HCT116 (cell line): ENCODE data around the gene LILRB3. TPM values are rescaled to one million over a fixed set of nuclear protein-coding genes. Genes with fewer than 3 reads are reported as not detected.
"Not testable (repeated sequence)": the region's sequence is repeated elsewhere in the genome, so short reads cannot be mapped to it uniquely, and the experiment has no call there.

Experiments used
- ATAC-seq: fragments of 200-7000 bp; cut with Tn5 transposase; 2 replicates; pipeline ENCODE4 v1.9.1; 2020; ENCODE audit warnings: mild to moderate bottlenecking, moderate library complexity
- Bru-seq: library from RNA; stranded (reverse); fragments of 400-500 nt; gene quantifications from one replicate; lab custom pipeline; 2021; lab: Mats Ljungman, UMichigan
- BruChase-seq, 2 experiments: library from RNA; stranded (reverse); fragments of 400-500 nt; gene quantifications; one replicate each; lab custom pipeline; 2021; lab: Mats Ljungman, UMichigan
- BruUV-seq: library from RNA; stranded (reverse); fragments of 400-500 nt; replicated peaks from 2 replicates; lab custom pipeline; 2021; lab: Mats Ljungman, UMichigan
- CTCF ChIA-PET: fragments of 300-600 bp; sonication (Branson Sonifier 250); formaldehyde crosslinking; loops from one replicate; lab custom pipeline; 2021; ENCODE audit warnings: antibody characterized with exemption; lab: Charles Lee
- POLR2A ChIA-PET: fragments of 300-600, 350-600 bp; sonication (Branson Sonifier 250); formaldehyde crosslinking; loops from one replicate; lab custom pipeline; 2021; ENCODE audit warnings: antibody characterized with exemption; lab: Charles Lee
- RAD21 ChIA-PET, 2 experiments: fragments of 300-600 bp; sonication (Branson Sonifier 250); formaldehyde crosslinking; loops; one replicate each; lab custom pipeline; 2023; ENCODE audit warnings: low total read pairs in 2 of 2; ENCODE audit not compliant: uncharacterized antibody in 2 of 2, unreplicated experiment in 2 of 2, low non-redundant PET in 1 of 2; lab: Charles Lee
- DNase-seq: peaks from one replicate; pipeline ENCODE4 v3.0.0-alpha.2; 2010; ENCODE audit warnings: low read depth, low spot score
- H2AFZ ChIP-seq: fragments of 200-600 bp; shearing (Covaris generic), sonication (generic); 2 replicates; pipeline ENCODE4 v1.6.1; 2017; ENCODE audit warnings: low read depth, mixed run types, mixed read lengths, antibody characterized with exemption, low read length; ENCODE audit not compliant: poor library complexity, severe bottlenecking
- H3K27ac ChIP-seq: 2 replicates; pipeline ENCODE4 v1.5.1; 2012; ENCODE audit warnings: low read depth, low read length
- H3K27me3 ChIP-seq: fragments of 200-600 bp; sonication (generic); 2 replicates; pipeline ENCODE4 v1.6.1; 2016; ENCODE audit warnings: mixed run types, low read length, mixed read lengths; ENCODE audit not compliant: insufficient read depth
- H3K36me3 ChIP-seq, 2 experiments: fragments of 200-500 bp in 1 of 2; fragments of 200-600 bp in 1 of 2; sonication (Bioruptor generic) in 1 of 2; sonication (generic) in 1 of 2; 2 replicates each; pipeline versions ENCODE4 v1.5.1 to v1.6.1; 2014 to 2016; ENCODE audit warnings: low read length in 2 of 2, inconsistent platforms in 1 of 2, mixed read lengths in 1 of 2, mixed run types in 1 of 2; ENCODE audit not compliant: insufficient read depth in 2 of 2, control insufficient read depth in 1 of 2
- H3K4me1 ChIP-seq, 2 experiments: fragments of 200-600 bp in 1 of 2; sonication (generic) in 1 of 2; 2 replicates each; pipeline versions ENCODE4 v1.5.1 to v1.6.1; 2012 to 2017; ENCODE audit warnings: low read length in 2 of 2, inconsistent platforms in 1 of 2, mild to moderate bottlenecking in 1 of 2, mixed read lengths in 1 of 2, mixed run types in 1 of 2, moderate library complexity in 1 of 2; ENCODE audit not compliant: insufficient read depth in 2 of 2, control insufficient read depth in 1 of 2
- H3K4me2 ChIP-seq: fragments of 200-600 bp; sonication (generic); 2 replicates; pipeline ENCODE4 v1.6.1; 2017; ENCODE audit warnings: mixed run types, low read length, mixed read lengths
- H3K4me3 ChIP-seq, 2 experiments: fragments of 200-600 bp in 1 of 2; sonication (generic) in 1 of 2; replicated peaks in 1 of 2; 2 replicates each; pipeline ENCODE4 v1.5.1; 2011 to 2016; ENCODE audit warnings: low read length in 2 of 2, control low read depth in 1 of 2, low read depth in 1 of 2, mild to moderate bottlenecking in 1 of 2, mixed read lengths in 1 of 2, mixed run types in 1 of 2
- H3K79me2 ChIP-seq: fragments of 200-600 bp; sonication (generic); 2 replicates; pipeline ENCODE4 v1.6.1; 2017; ENCODE audit warnings: mild to moderate bottlenecking, mixed run types, low read length, moderate library complexity, mixed read lengths; ENCODE audit not compliant: insufficient read depth
- H3K9ac ChIP-seq: fragments of 200-600 bp; sonication (generic); 2 replicates; pipeline ENCODE4 v1.6.1; 2016; ENCODE audit warnings: low read length, mixed read lengths
- H3K9me2 ChIP-seq: fragments of 200-600 bp; sonication (generic), shearing (Covaris generic); 2 replicates; pipeline ENCODE4 v1.6.1; 2017; ENCODE audit warnings: mixed run types, mild to moderate bottlenecking, moderate library complexity; ENCODE audit not compliant: insufficient read depth
- H3K9me3 ChIP-seq, 2 experiments: fragments of 200-500 bp in 1 of 2; fragments of 200-600 bp in 1 of 2; sonication (Bioruptor generic) in 1 of 2; sonication (generic) in 1 of 2; 2 replicates each; pipeline ENCODE4 v1.6.1; 2014 to 2017; ENCODE audit warnings: low read length in 2 of 2, mixed read lengths in 2 of 2, inconsistent platforms in 1 of 2, low read depth in 1 of 2, mild to moderate bottlenecking in 1 of 2, mixed run types in 1 of 2, moderate library complexity in 1 of 2; ENCODE audit not compliant: control insufficient read depth in 1 of 2, insufficient read depth in 1 of 2
- H4K20me1 ChIP-seq: fragments of 200-600 bp; sonication (generic), shearing (Covaris generic); 2 replicates; pipeline ENCODE4 v1.6.1; 2017; ENCODE audit warnings: mixed run types, mild to moderate bottlenecking, moderate library complexity; ENCODE audit not compliant: insufficient read depth
- intact Hi-C: fragments of 100-400 bp; cut with micrococcal nuclease; formaldehyde crosslinking; loops from 2 replicates; pipeline ENCODE4 v1.10.0; 2022
- long read RNA-seq: library from polyadenylated mRNA; unstranded; transcript quantifications from one replicate; pipeline ENCODE4 v2.0.0, GENCODE V29; 2021; ENCODE audit not compliant: unreplicated experiment
- polyA plus RNA-seq: library from polyadenylated mRNA; unstranded; fragments of >200 nt; gene quantifications from 2 replicates; pipeline ENCODE4 v1.2.1, GENCODE V29; 2012; ENCODE audit warnings: missing spikeins
- total RNA-seq: library from RNA; stranded (reverse); gene quantifications from one replicate; pipeline ENCODE4 v1.2.1, GENCODE V29; 2021; ENCODE audit not compliant: unreplicated experiment

LILRB3 gene
- total RNA-seq (0.12 TPM), Bru-seq, nascent RNA (not detected), BruChase-seq, experiment 1, labeled RNA remaining after a 6-hour chase (not detected), BruChase-seq, experiment 2, labeled RNA remaining after a 2-hour chase (not detected)
- polyA plus RNA-seq: 0.77 TPM in 1 of 2 replicates, not detected in the other
- long read RNA-seq, partial matches to known transcripts: 0 of 2 reads
- long read RNA-seq, other reads (novel, unspliced or antisense): 2 of 2 reads

- BruUV-seq, H4K20me1 ChIP-seq, H2AFZ ChIP-seq, H3K79me2 ChIP-seq, H3K27me3 ChIP-seq, H3K9ac ChIP-seq, RAD21 ChIA-PET, H3K4me3 ChIP-seq, H3K4me1 ChIP-seq, intact Hi-C loops, DNase-seq, H3K9me2 ChIP-seq, H3K27ac ChIP-seq, CTCF ChIA-PET, ATAC-seq, H3K9me3 ChIP-seq, H3K4me2 ChIP-seq, H3K36me3 ChIP-seq: not testable (repeated sequence)
- POLR2A ChIA-PET: interaction anchor here (1.6 kb wide), 1 partner anchor 23 kb away, joined by 3 read pairs; no protein-coding TSS in a partner anchor
These were observed at the start of gene LILRB3 for GRCh38 chr19:54222474-54223276. LILRB3 (minus strand) TSS chr19:54223007; CDS start chr19:54222976, 31 bp downstream.

GRCh38 chr19:54272181-54272580 is 49.4 kb upstream of the LILRB3 start:
- H3K4me3 ChIP-seq, CTCF ChIA-PET, RAD21 ChIA-PET, BruUV-seq, H2AFZ ChIP-seq, ATAC-seq, H3K4me1 ChIP-seq, H3K4me2 ChIP-seq, H3K36me3 ChIP-seq, H3K27ac ChIP-seq, H4K20me1 ChIP-seq, H3K9me2 ChIP-seq, H3K79me2 ChIP-seq, POLR2A ChIA-PET, DNase-seq, H3K9me3 ChIP-seq, intact Hi-C loops, H3K9ac ChIP-seq: not testable (repeated sequence)
- peaks cover 23% of the 10 kb centered on the region for H3K27me3 ChIP-seq

- intact Hi-C loops, H3K4me3 ChIP-seq, H3K9me2 ChIP-seq, H2AFZ ChIP-seq, POLR2A ChIA-PET, H3K79me2 ChIP-seq, H3K27ac ChIP-seq, BruUV-seq, H3K9me3 ChIP-seq, DNase-seq, H3K36me3 ChIP-seq, RAD21 ChIA-PET, ATAC-seq, CTCF ChIA-PET, H3K9ac ChIP-seq, H3K4me2 ChIP-seq, H4K20me1 ChIP-seq, H3K4me1 ChIP-seq: not testable (repeated sequence)
- peaks cover 23% of the 10 kb centered on the region for H3K27me3 ChIP-seq
These were observed 48.8 kb upstream of the LILRB3 start for GRCh38 chr19:54271587-54271986.
